HCT116 (cell line): ENCODE data around the gene LPAR2. TPM values are rescaled to one million over a fixed set of nuclear protein-coding genes. Genes with fewer than 3 reads are reported as not detected.

Source experiments
- ATAC-seq: fragments of 200-7000 bp; cut with Tn5 transposase; 2 replicates; pipeline ENCODE4 v1.9.1; 2020; ENCODE audit warnings: mild to moderate bottlenecking, moderate library complexity
- BruUV-seq: library from RNA; stranded (reverse); fragments of 400-500 nt; replicated peaks from 2 replicates; lab custom pipeline; 2021; lab: Mats Ljungman, UMichigan
- CTCF ChIA-PET: fragments of 300-600 bp; sonication (Branson Sonifier 250); formaldehyde crosslinking; loops from one replicate; lab custom pipeline; 2021; ENCODE audit warnings: antibody characterized with exemption; lab: Charles Lee
- POLR2A ChIA-PET: fragments of 300-600, 350-600 bp; sonication (Branson Sonifier 250); formaldehyde crosslinking; loops from one replicate; lab custom pipeline; 2021; ENCODE audit warnings: antibody characterized with exemption; lab: Charles Lee
- RAD21 ChIA-PET, 2 experiments: fragments of 300-600 bp; sonication (Branson Sonifier 250); formaldehyde crosslinking; loops; one replicate each; lab custom pipeline; 2023; ENCODE audit warnings: low total read pairs in 2 of 2; ENCODE audit not compliant: uncharacterized antibody in 2 of 2, unreplicated experiment in 2 of 2, low non-redundant PET in 1 of 2; lab: Charles Lee
- DNase-seq: peaks from one replicate; pipeline ENCODE4 v3.0.0-alpha.2; 2010; ENCODE audit warnings: low read depth, low spot score
- H2AFZ ChIP-seq: fragments of 200-600 bp; shearing (Covaris generic), sonication (generic); 2 replicates; pipeline ENCODE4 v1.6.1; 2017; ENCODE audit warnings: low read depth, mixed run types, mixed read lengths, antibody characterized with exemption, low read length; ENCODE audit not compliant: poor library complexity, severe bottlenecking
- H3K27ac ChIP-seq: 2 replicates; pipeline ENCODE4 v1.5.1; 2012; ENCODE audit warnings: low read depth, low read length
- H3K27me3 ChIP-seq: fragments of 200-600 bp; sonication (generic); 2 replicates; pipeline ENCODE4 v1.6.1; 2016; ENCODE audit warnings: mixed run types, low read length, mixed read lengths; ENCODE audit not compliant: insufficient read depth
- H3K36me3 ChIP-seq, 2 experiments: fragments of 200-500 bp in 1 of 2; fragments of 200-600 bp in 1 of 2; sonication (Bioruptor generic) in 1 of 2; sonication (generic) in 1 of 2; 2 replicates each; pipeline versions ENCODE4 v1.5.1 to v1.6.1; 2014 to 2016; ENCODE audit warnings: low read length in 2 of 2, inconsistent platforms in 1 of 2, mixed read lengths in 1 of 2, mixed run types in 1 of 2; ENCODE audit not compliant: insufficient read depth in 2 of 2, control insufficient read depth in 1 of 2
- H3K4me1 ChIP-seq, 2 experiments: fragments of 200-600 bp in 1 of 2; sonication (generic) in 1 of 2; 2 replicates each; pipeline versions ENCODE4 v1.5.1 to v1.6.1; 2012 to 2017; ENCODE audit warnings: low read length in 2 of 2, inconsistent platforms in 1 of 2, mild to moderate bottlenecking in 1 of 2, mixed read lengths in 1 of 2, mixed run types in 1 of 2, moderate library complexity in 1 of 2; ENCODE audit not compliant: insufficient read depth in 2 of 2, control insufficient read depth in 1 of 2
- H3K4me2 ChIP-seq: fragments of 200-600 bp; sonication (generic); 2 replicates; pipeline ENCODE4 v1.6.1; 2017; ENCODE audit warnings: mixed run types, low read length, mixed read lengths
- H3K4me3 ChIP-seq, 2 experiments: fragments of 200-600 bp in 1 of 2; sonication (generic) in 1 of 2; replicated peaks in 1 of 2; 2 replicates each; pipeline ENCODE4 v1.5.1; 2011 to 2016; ENCODE audit warnings: low read length in 2 of 2, control low read depth in 1 of 2, low read depth in 1 of 2, mild to moderate bottlenecking in 1 of 2, mixed read lengths in 1 of 2, mixed run types in 1 of 2
- H3K79me2 ChIP-seq: fragments of 200-600 bp; sonication (generic); 2 replicates; pipeline ENCODE4 v1.6.1; 2017; ENCODE audit warnings: mild to moderate bottlenecking, mixed run types, low read length, moderate library complexity, mixed read lengths; ENCODE audit not compliant: insufficient read depth
- H3K9ac ChIP-seq: fragments of 200-600 bp; sonication (generic); 2 replicates; pipeline ENCODE4 v1.6.1; 2016; ENCODE audit warnings: low read length, mixed read lengths
- H3K9me2 ChIP-seq: fragments of 200-600 bp; sonication (generic), shearing (Covaris generic); 2 replicates; pipeline ENCODE4 v1.6.1; 2017; ENCODE audit warnings: mixed run types, mild to moderate bottlenecking, moderate library complexity; ENCODE audit not compliant: insufficient read depth
- H3K9me3 ChIP-seq, 2 experiments: fragments of 200-500 bp in 1 of 2; fragments of 200-600 bp in 1 of 2; sonication (Bioruptor generic) in 1 of 2; sonication (generic) in 1 of 2; 2 replicates each; pipeline ENCODE4 v1.6.1; 2014 to 2017; ENCODE audit warnings: low read length in 2 of 2, mixed read lengths in 2 of 2, inconsistent platforms in 1 of 2, low read depth in 1 of 2, mild to moderate bottlenecking in 1 of 2, mixed run types in 1 of 2, moderate library complexity in 1 of 2; ENCODE audit not compliant: control insufficient read depth in 1 of 2, insufficient read depth in 1 of 2
- H4K20me1 ChIP-seq: fragments of 200-600 bp; sonication (generic), shearing (Covaris generic); 2 replicates; pipeline ENCODE4 v1.6.1; 2017; ENCODE audit warnings: mixed run types, mild to moderate bottlenecking, moderate library complexity; ENCODE audit not compliant: insufficient read depth
- ATF3 ChIP-seq: IDR thresholded peaks from 2 replicates; pipeline ENCODE4 v1.6.1; 2012
- CBX3 ChIP-seq: IDR thresholded peaks from 2 replicates; pipeline ENCODE4 v1.6.1; 2012; ENCODE audit warnings: low read depth
- CEBPB ChIP-seq: IDR thresholded peaks from 2 replicates; pipeline ENCODE4 v1.6.1; 2012; ENCODE audit warnings: low read depth
- EGR1 ChIP-seq: IDR thresholded peaks from 2 replicates; pipeline ENCODE4 v1.6.1; 2012; ENCODE audit warnings: low read depth
- ELF1 ChIP-seq: IDR thresholded peaks from 2 replicates; pipeline ENCODE4 v1.6.1; 2012; ENCODE audit warnings: low read depth, borderline replicate concordance
- EZH2 ChIP-seq: fragments of 200-600 bp; sonication (generic); IDR thresholded peaks from 2 replicates; pipeline ENCODE4 v1.6.1; 2017; ENCODE audit warnings: antibody characterized with exemption, mixed run types
- FOSL1 ChIP-seq: IDR thresholded peaks from 2 replicates; pipeline ENCODE4 v1.6.1; 2012; ENCODE audit warnings: low read depth
- JUND ChIP-seq: IDR thresholded peaks from 2 replicates; pipeline ENCODE4 v1.6.1; 2012
- MAX ChIP-seq: IDR thresholded peaks from 2 replicates; pipeline ENCODE4 v1.6.1; 2012
- POLR2AphosphoS5 ChIP-seq: IDR thresholded peaks from 2 replicates; pipeline ENCODE4 v1.6.1; 2011; ENCODE audit warnings: mild to moderate bottlenecking, low read depth, low read length, moderate library complexity
- RAD21 ChIP-seq: IDR thresholded peaks from 2 replicates; pipeline ENCODE4 v1.6.1; 2012; ENCODE audit warnings: low read depth, mild to moderate bottlenecking
- SIN3A ChIP-seq: IDR thresholded peaks from 2 replicates; pipeline ENCODE4 v1.6.1; 2012; ENCODE audit warnings: low read depth
- SRF ChIP-seq: IDR thresholded peaks from 2 replicates; pipeline ENCODE4 v1.6.1; 2012; ENCODE audit warnings: low read depth
- TCF7L2 ChIP-seq: IDR thresholded peaks from 2 replicates; pipeline ENCODE4 v1.7.0; 2011; ENCODE audit warnings: borderline replicate concordance, inconsistent platforms; ENCODE audit not compliant: insufficient read depth, insufficient read length; ENCODE audit errors: extremely low read depth
- YY1 ChIP-seq: IDR thresholded peaks from 2 replicates; pipeline ENCODE4 v1.6.1; 2011; ENCODE audit warnings: low read length, low read depth, moderate library complexity, mild to moderate bottlenecking; ENCODE audit not compliant: insufficient replicate concordance; ENCODE audit errors: extremely low read depth
- ZFX ChIP-seq: fragments of 450-650 bp; IDR thresholded peaks from 2 replicates; pipeline ENCODE4 v1.6.1; 2017
- intact Hi-C: fragments of 100-400 bp; cut with micrococcal nuclease; formaldehyde crosslinking; loops from 2 replicates; pipeline ENCODE4 v1.10.0; 2022
- total RNA-seq: library from RNA; stranded (reverse); gene quantifications from one replicate; pipeline ENCODE4 v1.2.1, GENCODE V29; 2021; ENCODE audit not compliant: unreplicated experiment
- TF ChIP-seq, protein P1 (sequence below): IDR thresholded peaks from 2 replicates; pipeline ENCODE4 v1.6.1; 2011; ENCODE audit warnings: mild to moderate bottlenecking, low read length, moderate library complexity; ENCODE audit not compliant: insufficient replicate concordance; ENCODE audit errors: extremely low read depth
- TF ChIP-seq, protein P2 (sequence below): IDR thresholded peaks from 2 replicates; pipeline ENCODE4 v1.6.1; 2012; ENCODE audit warnings: low read depth
- TF ChIP-seq, protein P3 (sequence below), 3 experiments: fragments of 200-600 bp in 1 of 3; sonication (generic) in 1 of 3; IDR thresholded peaks in 2 of 3; conservative IDR thresholded peaks in 1 of 3; 2 replicates each; pipeline ENCODE4 v1.5.1; 2012 to 2017; ENCODE audit warnings: low read depth in 2 of 3, low read length in 2 of 3, antibody characterized with exemption in 1 of 3, borderline replicate concordance in 1 of 3, control low read depth in 1 of 3, mild to moderate bottlenecking in 1 of 3, mixed read lengths in 1 of 3, mixed run types in 1 of 3, moderate library complexity in 1 of 3; ENCODE audit not compliant: insufficient read depth in 1 of 3

The LPAR2 gene
- total RNA-seq, 1 experiment from 2014 or later, result 28.2 TPM

GRCh38 chr19:19631346-19631745, 3.3 kb upstream of the LPAR2 start:
- Histone ChIP-seq H2AFZ (no peak overlapping the region), H3K4me1 (peaks cover 4 to 22% of the 10 kb centered on the region in 2 experiments), H3K27ac (no peak overlapping the region), H3K9ac (no peak overlapping the region), H3K4me2 (no peak overlapping the region), H3K79me2 (peaks cover 10% of the 10 kb centered on the region; the same call in 1 of the 2 replicates), H3K27me3 (no peaks in the 10 kb centered on the region), H3K4me3 (no peak overlapping the region), H3K9me3 (no peaks in the 10 kb centered on the region), H3K9me2 (no peaks in the 10 kb centered on the region), H3K36me3 (peaks cover 5 to 14% of the 10 kb centered on the region in 2 experiments; a peak in 3 of 4 replicates), H4K20me1 (no peaks in the 10 kb centered on the region)
- TF ChIP-seq EZH2, result no peak
- TF ChIP-seq ZFX, result no peak
- no peak for TF ChIP-seq EGR1
- TF ChIP-seq, protein P1, sequence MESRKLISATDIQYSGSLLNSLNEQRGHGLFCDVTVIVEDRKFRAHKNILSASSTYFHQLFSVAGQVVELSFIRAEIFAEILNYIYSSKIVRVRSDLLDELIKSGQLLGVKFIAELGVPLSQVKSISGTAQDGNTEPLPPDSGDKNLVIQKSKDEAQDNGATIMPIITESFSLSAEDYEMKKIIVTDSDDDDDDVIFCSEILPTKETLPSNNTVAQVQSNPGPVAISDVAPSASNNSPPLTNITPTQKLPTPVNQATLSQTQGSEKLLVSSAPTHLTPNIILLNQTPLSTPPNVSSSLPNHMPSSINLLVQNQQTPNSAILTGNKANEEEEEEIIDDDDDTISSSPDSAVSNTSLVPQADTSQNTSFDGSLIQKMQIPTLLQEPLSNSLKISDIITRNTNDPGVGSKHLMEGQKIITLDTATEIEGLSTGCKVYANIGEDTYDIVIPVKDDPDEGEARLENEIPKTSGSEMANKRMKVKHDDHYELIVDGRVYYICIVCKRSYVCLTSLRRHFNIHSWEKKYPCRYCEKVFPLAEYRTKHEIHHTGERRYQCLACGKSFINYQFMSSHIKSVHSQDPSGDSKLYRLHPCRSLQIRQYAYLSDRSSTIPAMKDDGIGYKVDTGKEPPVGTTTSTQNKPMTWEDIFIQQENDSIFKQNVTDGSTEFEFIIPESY, result no peak
- no peak for TF ChIP-seq YY1
- no peak for TF ChIP-seq JUND
- TF ChIP-seq SRF, result no peak
- TF ChIP-seq CEBPB, result no peak
- TF ChIP-seq, protein P2, sequence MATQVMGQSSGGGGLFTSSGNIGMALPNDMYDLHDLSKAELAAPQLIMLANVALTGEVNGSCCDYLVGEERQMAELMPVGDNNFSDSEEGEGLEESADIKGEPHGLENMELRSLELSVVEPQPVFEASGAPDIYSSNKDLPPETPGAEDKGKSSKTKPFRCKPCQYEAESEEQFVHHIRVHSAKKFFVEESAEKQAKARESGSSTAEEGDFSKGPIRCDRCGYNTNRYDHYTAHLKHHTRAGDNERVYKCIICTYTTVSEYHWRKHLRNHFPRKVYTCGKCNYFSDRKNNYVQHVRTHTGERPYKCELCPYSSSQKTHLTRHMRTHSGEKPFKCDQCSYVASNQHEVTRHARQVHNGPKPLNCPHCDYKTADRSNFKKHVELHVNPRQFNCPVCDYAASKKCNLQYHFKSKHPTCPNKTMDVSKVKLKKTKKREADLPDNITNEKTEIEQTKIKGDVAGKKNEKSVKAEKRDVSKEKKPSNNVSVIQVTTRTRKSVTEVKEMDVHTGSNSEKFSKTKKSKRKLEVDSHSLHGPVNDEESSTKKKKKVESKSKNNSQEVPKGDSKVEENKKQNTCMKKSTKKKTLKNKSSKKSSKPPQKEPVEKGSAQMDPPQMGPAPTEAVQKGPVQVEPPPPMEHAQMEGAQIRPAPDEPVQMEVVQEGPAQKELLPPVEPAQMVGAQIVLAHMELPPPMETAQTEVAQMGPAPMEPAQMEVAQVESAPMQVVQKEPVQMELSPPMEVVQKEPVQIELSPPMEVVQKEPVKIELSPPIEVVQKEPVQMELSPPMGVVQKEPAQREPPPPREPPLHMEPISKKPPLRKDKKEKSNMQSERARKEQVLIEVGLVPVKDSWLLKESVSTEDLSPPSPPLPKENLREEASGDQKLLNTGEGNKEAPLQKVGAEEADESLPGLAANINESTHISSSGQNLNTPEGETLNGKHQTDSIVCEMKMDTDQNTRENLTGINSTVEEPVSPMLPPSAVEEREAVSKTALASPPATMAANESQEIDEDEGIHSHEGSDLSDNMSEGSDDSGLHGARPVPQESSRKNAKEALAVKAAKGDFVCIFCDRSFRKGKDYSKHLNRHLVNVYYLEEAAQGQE, result no peak
- TF ChIP-seq TCF7L2, result no peak
- TF ChIP-seq SIN3A, result no peak
- TF ChIP-seq RAD21, result no peak
- no peak for TF ChIP-seq ATF3
- no peak for TF ChIP-seq ELF1
- TF ChIP-seq POLR2AphosphoS5, result no peak
- TF ChIP-seq, protein P3, sequence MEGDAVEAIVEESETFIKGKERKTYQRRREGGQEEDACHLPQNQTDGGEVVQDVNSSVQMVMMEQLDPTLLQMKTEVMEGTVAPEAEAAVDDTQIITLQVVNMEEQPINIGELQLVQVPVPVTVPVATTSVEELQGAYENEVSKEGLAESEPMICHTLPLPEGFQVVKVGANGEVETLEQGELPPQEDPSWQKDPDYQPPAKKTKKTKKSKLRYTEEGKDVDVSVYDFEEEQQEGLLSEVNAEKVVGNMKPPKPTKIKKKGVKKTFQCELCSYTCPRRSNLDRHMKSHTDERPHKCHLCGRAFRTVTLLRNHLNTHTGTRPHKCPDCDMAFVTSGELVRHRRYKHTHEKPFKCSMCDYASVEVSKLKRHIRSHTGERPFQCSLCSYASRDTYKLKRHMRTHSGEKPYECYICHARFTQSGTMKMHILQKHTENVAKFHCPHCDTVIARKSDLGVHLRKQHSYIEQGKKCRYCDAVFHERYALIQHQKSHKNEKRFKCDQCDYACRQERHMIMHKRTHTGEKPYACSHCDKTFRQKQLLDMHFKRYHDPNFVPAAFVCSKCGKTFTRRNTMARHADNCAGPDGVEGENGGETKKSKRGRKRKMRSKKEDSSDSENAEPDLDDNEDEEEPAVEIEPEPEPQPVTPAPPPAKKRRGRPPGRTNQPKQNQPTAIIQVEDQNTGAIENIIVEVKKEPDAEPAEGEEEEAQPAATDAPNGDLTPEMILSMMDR (IDR thresholded peaks at IDR 0.05 in 2 of 3, conservative IDR thresholded peaks at IDR 0.05 in 1 of 3; ENCODE audit: borderline replicate concordance in 1 of 3, insufficient read depth in 1 of 3, low read depth in 2 of 3, low read length in 2 of 3), result no peak
- no peak for TF ChIP-seq FOSL1
- no peak for TF ChIP-seq CBX3
- no peak for TF ChIP-seq MAX
- DNase-seq (no peak), ATAC-seq (no peak)
- RAD21 ChIA-PET, result no interaction called here
- CTCF ChIA-PET, result no interaction called here
- intact Hi-C loops, result no loop called here
- BruUV-seq, result no TSS peak
- POLR2A ChIA-PET, result no interaction called here
